HepG2 (cell line): Measurements from ENCODE around the gene ANKS1B. TPM values are rescaled to one million over a fixed set of nuclear protein-coding genes. Genes with fewer than 3 reads are reported as not detected.
A peak's percentile ranks its signal among the peaks of the same experiment; 100 is the strongest.

Experiments used
- ATAC-seq: fragments of 200-7000 bp; cut with Tn5 transposase; 3 replicates; pipeline ENCODE4 v1.9.1; 2020; ENCODE audit warnings: mild to moderate bottlenecking, moderate library complexity
- BruUV-seq: library from RNA; stranded (reverse); fragments of 400-500 nt; replicated peaks from 2 replicates; lab custom pipeline; 2021; lab: Mats Ljungman, UMichigan
- CTCF ChIA-PET: fragments of 300-600 bp; formaldehyde crosslinking; extraction: SDS; loops from one replicate; lab custom pipeline; 2021; ENCODE audit warnings: low total read pairs, inconsistent platforms, low intra/inter-chr PET ratio; lab: Yijun Ruan, JAX
- POLR2A ChIA-PET: fragments of 350-600 bp; sonication (Branson Sonifier 250); formaldehyde crosslinking; loops from one replicate; lab custom pipeline; 2020; ENCODE audit warnings: antibody characterized with exemption, inconsistent platforms; lab: Yijun Ruan, JAX
- DNase-seq: peaks from one replicate; pipeline ENCODE4 v3.0.0-alpha.2; 2015; ENCODE audit warnings: low spot score
- FAIRE-seq: peaks from 3 replicates; lab custom pipeline; 2011; peaks lifted over from hg19 to GRCh38; lab: Jason Lieb, UNC
- H2AFZ ChIP-seq: one replicate; pipeline ENCODE4 v1.6.1; 2011; ENCODE audit warnings: low read length, inconsistent platforms
- H3K27ac ChIP-seq: fragments of 300-600 bp; 3 replicates; pipeline ENCODE4 v1.8.0; 2011; ENCODE audit warnings: mixed run types, mild to moderate bottlenecking, mixed read lengths, low read length, inconsistent platforms; ENCODE audit not compliant: insufficient read depth; ENCODE audit errors: extremely low read length
- H3K27me3 ChIP-seq, 2 experiments: fragments of 200-600 bp in 1 of 2; 2 replicates in 1 of 2; 3 replicates in 1 of 2; pipeline versions ENCODE4 v1.6.0 to v1.8.0; 2011; ENCODE audit warnings: low read length in 2 of 2, mild to moderate bottlenecking in 2 of 2, moderate library complexity in 2 of 2, inconsistent platforms in 1 of 2; ENCODE audit not compliant: insufficient read depth in 2 of 2, control insufficient read depth in 1 of 2
- H3K36me3 ChIP-seq, 2 experiments: fragments of 200-600 bp in 1 of 2; replicated peaks in 1 of 2; 2 replicates in 1 of 2; 3 replicates in 1 of 2; pipeline versions ENCODE4 v1.5.1 to v1.8.0; 2011; ENCODE audit warnings: low read length in 2 of 2, inconsistent platforms in 1 of 2; ENCODE audit not compliant: insufficient read depth in 2 of 2, control insufficient read depth in 1 of 2
- H3K4me1 ChIP-seq: 2 replicates; pipeline ENCODE4 v1.5.1; 2012; ENCODE audit warnings: low read length, inconsistent platforms; ENCODE audit not compliant: insufficient read depth
- H3K4me2 ChIP-seq: 2 replicates; pipeline ENCODE4 v1.6.0; 2011; ENCODE audit warnings: low read depth, low read length, inconsistent platforms
- H3K4me3 ChIP-seq, 3 experiments: fragments of 200-600 bp in 1 of 3; sonication (generic), shearing (Covaris generic) in 1 of 3; replicated peaks in 1 of 3; 2 replicates each; pipeline ENCODE4 v1.5.1; 2011 to 2016; ENCODE audit warnings: low read length in 3 of 3, inconsistent platforms in 2 of 3, low read depth in 2 of 3, mild to moderate bottlenecking in 2 of 3, control low read depth in 1 of 3, mixed read lengths in 1 of 3; ENCODE audit not compliant: insufficient read depth in 1 of 3
- H3K79me2 ChIP-seq: one replicate; pipeline ENCODE4 v1.6.1; 2011; ENCODE audit warnings: low read length, inconsistent platforms; ENCODE audit not compliant: insufficient read depth
- H3K9ac ChIP-seq: 2 replicates; pipeline ENCODE4 v1.6.0; 2011; ENCODE audit warnings: mild to moderate bottlenecking, low read depth, low read length, inconsistent platforms; ENCODE audit not compliant: insufficient read depth
- H3K9me3 ChIP-seq: 2 replicates; pipeline ENCODE4 v1.5.1; 2012; ENCODE audit warnings: mild to moderate bottlenecking, low read length
- H4K20me1 ChIP-seq: 2 replicates; pipeline ENCODE4 v1.6.0; 2011; ENCODE audit warnings: inconsistent platforms, mild to moderate bottlenecking, low read length, moderate library complexity; ENCODE audit not compliant: insufficient read depth
- KDM2A ChIP-seq: sonication (generic); formaldehyde crosslinking; IDR thresholded peaks from 2 replicates; pipeline ENCODE4 v1.4.0; 2020; ENCODE audit warnings: low read depth, missing genetic modification reagents, borderline replicate concordance
- ZBTB43 ChIP-seq: sonication (generic); formaldehyde crosslinking; conservative IDR thresholded peaks from 2 replicates; pipeline ENCODE4 v1.4.0; 2020; ENCODE audit warnings: missing genetic modification reagents
- WGBS: methylation state at CpG from one replicate; pipeline ENCODE4 v1.1.6; 2017; ENCODE audit warnings: low lambda C conversion rate; 5-methylcytosine and 5-hydroxymethylcytosine counted together
- in situ Hi-C: cut with HindIII; loops from 2 replicates; pipeline ENCODE4 v1.10.0; 2017; ENCODE audit warnings: low pct_unique_long_range_greater_than_20kb; ENCODE audit not compliant: extremely low pct_ligation_motif_present
- intact Hi-C: fragments of 100-400 bp; cut with micrococcal nuclease; formaldehyde crosslinking; loops from one replicate; pipeline ENCODE4 v1.10.0; 2022; ENCODE audit not compliant: unreplicated experiment
- polyA plus RNA-seq, 8 experiments: library from polyadenylated mRNA; depleted of rRNA in 3 of 8; stranded (reverse) in 7 of 8; unstranded in 1 of 8; fragments of >200 nt; fragmentation: Illumina TruSeq in 4 of 8; extraction: Trizol in 4 of 8; gene quantifications; 2 replicates each; pipeline versions ENCODE4 v1.2.1 to v1.2.3, GENCODE V29; 2011 to 2016; ENCODE audit warnings: low read depth in 4 of 8, missing spikeins in 1 of 8, mixed read lengths in 1 of 8; ENCODE audit not compliant: insufficient read depth in 1 of 8
- total RNA-seq, 5 experiments: library from RNA; depleted of rRNA; stranded (reverse); fragments of >200 nt; fragmentation: Illumina TruSeq; extraction: Trizol; gene quantifications; 2 replicates each; pipeline ENCODE4 v1.2.3, GENCODE V29; 2016; ENCODE audit warnings: low read depth in 1 of 5
- TF ChIP-seq, protein P1 (sequence below): sonication (generic); formaldehyde crosslinking; IDR thresholded peaks from 2 replicates; pipeline ENCODE4 v1.5.0; 2020; ENCODE audit warnings: missing genetic modification reagents
- TF ChIP-seq, protein P2 (sequence below): sonication (generic); formaldehyde crosslinking; IDR thresholded peaks from 2 replicates; pipeline ENCODE4 v1.8.1; 2023; ENCODE audit warnings: mild to moderate bottlenecking, missing genetic modification reagents

Gene ANKS1B
- total and polyA plus RNA-seq, 2 of the 13 experiments (the other 11 are each of a cell fraction or from before 2014, with no cell fraction given), result 0.15 TPM; not detected in 1

DNA sequence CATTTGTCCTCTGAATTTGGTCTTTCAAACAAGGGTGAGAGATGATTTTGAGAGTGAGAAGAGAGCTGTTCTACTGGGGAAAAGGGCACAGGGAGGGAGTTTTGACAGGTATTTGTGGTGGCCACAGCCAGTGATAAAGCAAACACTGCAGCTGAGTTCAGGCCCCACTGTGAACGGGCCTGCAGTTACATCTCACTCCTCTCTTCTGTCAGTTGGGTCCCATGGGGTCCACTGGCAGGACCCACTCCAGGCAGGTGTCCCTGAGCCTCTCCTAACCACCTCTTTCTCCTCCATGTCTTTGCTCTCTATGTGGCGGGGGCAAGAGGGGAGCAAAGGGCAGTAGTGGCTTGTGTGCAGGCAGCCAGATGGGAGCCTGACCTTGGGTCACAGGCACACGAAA is 1044.8 kb downstream of the ANKS1B start:
- no peak overlapping the region for H3K9ac ChIP-seq
- no peak overlapping the region for H3K4me3 ChIP-seq
- POLR2A ChIA-PET, result no interaction called here
- intact Hi-C loops (no loop called here), in situ Hi-C loops (no loop called here)
- peaks cover 0 to 4% of the 10 kb centered on the region in 2 experiments; a peak in 2 of 5 replicates for H3K27me3 ChIP-seq
- no peaks in the 10 kb centered on the region for H3K36me3 ChIP-seq
- peaks cover 9% of the 10 kb centered on the region for H3K4me1 ChIP-seq
- DNase-seq, result no peak
- no TSS peak for BruUV-seq
- 0% methylated on average over 3 of the region's 3 CpGs for WGBS
- H2AFZ ChIP-seq, result no peak overlapping the region
- H4K20me1 ChIP-seq, result no peaks in the 10 kb centered on the region
- H3K4me2 ChIP-seq, result no peak overlapping the region
- no peak overlapping the region for H3K27ac ChIP-seq
- CTCF ChIA-PET, result interaction anchor here (1.1 kb wide), 1 partner anchor 241 kb away, joined by 3 read pairs; no protein-coding TSS in a partner anchor
- no peaks in the 10 kb centered on the region for H3K9me3 ChIP-seq
- FAIRE-seq, result no peak
- peak; percentile 81 for ATAC-seq
- H3K79me2 ChIP-seq, result no peaks in the 10 kb centered on the region
- TF ChIP-seq, protein P1, sequence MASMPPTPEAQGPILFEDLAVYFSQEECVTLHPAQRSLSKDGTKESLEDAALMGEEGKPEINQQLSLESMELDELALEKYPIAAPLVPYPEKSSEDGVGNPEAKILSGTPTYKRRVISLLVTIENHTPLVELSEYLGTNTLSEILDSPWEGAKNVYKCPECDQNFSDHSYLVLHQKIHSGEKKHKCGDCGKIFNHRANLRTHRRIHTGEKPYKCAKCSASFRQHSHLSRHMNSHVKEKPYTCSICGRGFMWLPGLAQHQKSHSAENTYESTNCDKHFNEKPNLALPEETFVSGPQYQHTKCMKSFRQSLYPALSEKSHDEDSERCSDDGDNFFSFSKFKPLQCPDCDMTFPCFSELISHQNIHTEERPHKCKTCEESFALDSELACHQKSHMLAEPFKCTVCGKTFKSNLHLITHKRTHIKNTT (CRISPR knock-in tag), result no peak
- TF ChIP-seq ZBTB43 (no peak), KDM2A (CRISPR knock-in tag) (no peak)
- TF ChIP-seq, protein P2, sequence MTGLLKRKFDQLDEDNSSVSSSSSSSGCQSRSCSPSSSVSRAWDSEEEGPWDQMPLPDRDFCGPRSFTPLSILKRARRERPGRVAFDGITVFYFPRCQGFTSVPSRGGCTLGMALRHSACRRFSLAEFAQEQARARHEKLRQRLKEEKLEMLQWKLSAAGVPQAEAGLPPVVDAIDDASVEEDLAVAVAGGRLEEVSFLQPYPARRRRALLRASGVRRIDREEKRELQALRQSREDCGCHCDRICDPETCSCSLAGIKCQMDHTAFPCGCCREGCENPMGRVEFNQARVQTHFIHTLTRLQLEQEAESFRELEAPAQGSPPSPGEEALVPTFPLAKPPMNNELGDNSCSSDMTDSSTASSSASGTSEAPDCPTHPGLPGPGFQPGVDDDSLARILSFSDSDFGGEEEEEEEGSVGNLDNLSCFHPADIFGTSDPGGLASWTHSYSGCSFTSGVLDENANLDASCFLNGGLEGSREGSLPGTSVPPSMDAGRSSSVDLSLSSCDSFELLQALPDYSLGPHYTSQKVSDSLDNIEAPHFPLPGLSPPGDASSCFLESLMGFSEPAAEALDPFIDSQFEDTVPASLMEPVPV (CRISPR knock-in tag), result no peak
